ENCODE results near the gene PLA2R1.

PLA2R1 gene

GRCh38 chr2:160010361-160011145, 51.9 kb downstream of the PLA2R1 start:
- no peak for DNase-seq (ENCODE audit: low spot score)
- TF ChIP-seq, protein P1, sequence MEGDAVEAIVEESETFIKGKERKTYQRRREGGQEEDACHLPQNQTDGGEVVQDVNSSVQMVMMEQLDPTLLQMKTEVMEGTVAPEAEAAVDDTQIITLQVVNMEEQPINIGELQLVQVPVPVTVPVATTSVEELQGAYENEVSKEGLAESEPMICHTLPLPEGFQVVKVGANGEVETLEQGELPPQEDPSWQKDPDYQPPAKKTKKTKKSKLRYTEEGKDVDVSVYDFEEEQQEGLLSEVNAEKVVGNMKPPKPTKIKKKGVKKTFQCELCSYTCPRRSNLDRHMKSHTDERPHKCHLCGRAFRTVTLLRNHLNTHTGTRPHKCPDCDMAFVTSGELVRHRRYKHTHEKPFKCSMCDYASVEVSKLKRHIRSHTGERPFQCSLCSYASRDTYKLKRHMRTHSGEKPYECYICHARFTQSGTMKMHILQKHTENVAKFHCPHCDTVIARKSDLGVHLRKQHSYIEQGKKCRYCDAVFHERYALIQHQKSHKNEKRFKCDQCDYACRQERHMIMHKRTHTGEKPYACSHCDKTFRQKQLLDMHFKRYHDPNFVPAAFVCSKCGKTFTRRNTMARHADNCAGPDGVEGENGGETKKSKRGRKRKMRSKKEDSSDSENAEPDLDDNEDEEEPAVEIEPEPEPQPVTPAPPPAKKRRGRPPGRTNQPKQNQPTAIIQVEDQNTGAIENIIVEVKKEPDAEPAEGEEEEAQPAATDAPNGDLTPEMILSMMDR (conservative IDR thresholded peaks at IDR 0.05; ENCODE audit: low read depth), result no peak
- ChIA-PET POLR2A (ENCODE audit: low non-redundant PET) (no interaction called here), CTCF (no interaction called here)
- peak overlapping the region; percentile 41; the same call in 1 of the 2 replicates for H3K27ac ChIP-seq

DNA sequence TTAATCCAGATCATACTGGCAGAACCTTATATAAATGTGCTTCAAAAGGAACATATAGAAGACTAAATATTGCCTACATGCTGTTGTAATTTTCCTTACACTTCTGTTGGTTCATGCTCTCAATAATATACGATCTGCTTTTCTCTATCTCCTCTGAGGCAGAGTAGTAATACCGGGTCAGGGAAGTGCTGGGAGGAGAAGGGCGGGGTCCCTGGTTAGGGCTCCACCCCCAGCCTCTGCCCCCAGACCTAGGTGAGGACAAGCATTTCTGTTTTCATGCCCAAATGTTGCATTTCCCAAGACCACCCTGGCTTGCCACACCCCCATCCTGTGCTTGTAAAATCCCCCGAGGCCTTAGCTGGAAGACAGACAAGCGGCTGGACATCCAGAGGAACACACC, 55.3 kb downstream of the PLA2R1 start:
- CTCF ChIA-PET, result no interaction called here
- TF ChIP-seq, protein P1 (conservative IDR thresholded peaks at IDR 0.05; ENCODE audit: low read depth), result no peak
- POLR2A ChIA-PET (ENCODE audit: low non-redundant PET), result no interaction called here
- peak overlapping the region; percentile 38 for H3K27ac ChIP-seq
- no peak for DNase-seq (ENCODE audit: low spot score)

DNA sequence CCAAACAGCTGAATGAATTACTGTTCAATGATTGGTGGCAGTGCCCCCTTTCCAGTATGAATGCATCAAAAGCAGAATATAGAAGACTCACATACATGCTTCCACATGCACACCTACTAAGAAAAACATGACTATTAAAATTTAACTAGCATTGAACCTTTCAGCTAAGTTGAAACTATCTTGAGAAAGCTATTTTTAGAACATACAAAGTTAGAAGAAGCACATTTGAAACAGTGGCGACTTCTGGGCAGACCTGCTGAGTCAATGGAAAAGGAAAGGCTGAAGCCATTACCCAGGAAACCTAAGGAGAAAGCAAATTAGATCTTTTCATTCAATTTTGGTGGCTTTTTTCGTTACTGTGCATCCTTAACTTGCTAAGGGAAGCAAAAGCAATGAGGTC, 55.9 kb downstream of the PLA2R1 start:
- no peak overlapping the region for H3K27ac ChIP-seq
- ChIA-PET POLR2A (ENCODE audit: low non-redundant PET) (no interaction called here), CTCF (no interaction called here)
- DNase-seq (ENCODE audit: low spot score), result no peak
- TF ChIP-seq, protein P1 (conservative IDR thresholded peaks at IDR 0.05; ENCODE audit: low read depth), result no peak

DNA sequence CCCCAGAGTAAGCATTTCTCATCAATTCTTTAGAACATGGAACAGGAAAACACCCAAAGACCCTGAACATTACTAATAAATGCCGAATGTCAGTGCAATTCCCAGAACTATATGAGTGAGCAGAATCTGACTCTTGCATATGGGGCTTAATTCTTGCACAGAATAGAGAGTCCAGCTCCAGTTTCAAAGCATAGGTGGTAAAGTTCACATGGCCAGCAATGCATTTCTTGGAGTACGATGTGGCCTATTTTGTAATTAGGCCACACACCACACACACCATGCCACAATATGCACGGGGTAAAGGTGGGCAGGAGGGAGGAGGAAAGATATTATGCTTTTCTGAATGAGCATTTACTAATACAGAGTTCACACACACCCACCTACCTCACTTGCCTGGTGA, 56.5 kb downstream of the PLA2R1 start:
- CTCF ChIA-PET, result no interaction called here
- TF ChIP-seq, protein P1 (conservative IDR thresholded peaks at IDR 0.05; ENCODE audit: low read depth), result no peak

DNA sequence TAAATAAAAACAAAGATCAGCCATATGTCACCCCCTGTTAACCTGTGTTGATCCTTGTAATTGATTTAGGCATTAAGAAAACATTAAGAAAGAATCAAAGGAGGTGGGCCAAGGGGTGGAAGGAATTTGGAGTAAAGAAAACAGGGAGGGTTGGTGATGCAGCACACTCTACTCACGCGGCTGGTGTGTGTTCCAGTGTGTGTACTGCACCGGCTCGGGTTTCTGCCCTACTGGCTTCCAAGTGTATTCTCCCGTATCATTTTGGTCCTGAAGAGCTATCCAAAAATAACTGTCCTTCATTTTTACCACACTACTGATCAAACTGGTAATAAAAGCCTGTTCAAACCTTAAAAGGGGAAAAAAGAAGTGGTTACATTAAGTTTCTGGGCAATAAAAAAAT, 56.9 kb downstream of the PLA2R1 start:
- CTCF ChIA-PET, result no interaction called here
- peak overlapping the region; percentile 37; the same call in 1 of the 2 replicates for H3K27ac ChIP-seq
- no peak for DNase-seq (ENCODE audit: low spot score)
- POLR2A ChIA-PET (ENCODE audit: low non-redundant PET), result no interaction called here
- TF ChIP-seq, protein P1 (conservative IDR thresholded peaks at IDR 0.05; ENCODE audit: low read depth), result no peak

More for the DNA sequence above, 56.5 kb downstream of the PLA2R1 start:
- H3K27ac ChIP-seq, result no peak overlapping the region
- no peak for DNase-seq (ENCODE audit: low spot score)
- POLR2A ChIA-PET (ENCODE audit: low non-redundant PET), result no interaction called here

DNA sequence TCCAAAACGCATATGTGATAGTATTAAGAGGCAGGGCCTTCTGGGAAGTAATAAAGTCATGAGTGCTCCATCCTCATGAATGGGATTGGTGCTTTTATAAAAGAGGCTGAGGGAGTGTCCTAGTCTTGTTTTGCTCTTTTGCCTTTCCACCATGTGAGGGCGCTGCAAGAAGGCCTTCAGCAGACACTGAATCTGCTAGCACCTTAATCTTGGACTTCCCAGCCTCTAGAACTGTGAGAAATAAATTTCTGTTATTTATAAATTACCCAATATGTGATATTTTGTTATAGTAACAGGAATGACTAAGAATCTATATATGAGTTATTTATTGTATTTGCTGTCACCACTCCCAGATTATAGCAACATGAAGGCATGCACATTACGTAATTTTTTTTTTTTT, 63.5 kb downstream of the PLA2R1 start:
- POLR2A ChIA-PET (ENCODE audit: low non-redundant PET), result no interaction called here
- CTCF ChIA-PET, result no interaction called here
- no peak for DNase-seq (ENCODE audit: low spot score)
- no peak overlapping the region for H3K27ac ChIP-seq
- TF ChIP-seq, protein P1 (conservative IDR thresholded peaks at IDR 0.05; ENCODE audit: low read depth), result no peak

Measured in RWPE1 (cell line).